Choroid plexus epithelial cell (primary cell): ENCODE results near the gene SEL1L2.

Source experiments
- DNase-seq: peaks from one replicate; pipeline ENCODE4 v3.0.0-alpha.2; 2010; ENCODE audit warnings: low read depth
- H3K4me3 ChIP-seq: 2 replicates; pipeline ENCODE4 v1.5.1; 2011; ENCODE audit warnings: low read depth, mild to moderate bottlenecking, control low read depth, low read length, moderate library complexity
- TF ChIP-seq, protein P1 (sequence below): conservative IDR thresholded peaks from 2 replicates; pipeline ENCODE4 v1.5.1; 2011; ENCODE audit warnings: low read depth, mild to moderate bottlenecking, control low read depth, inconsistent platforms, low read length, moderate library complexity

Gene SEL1L2

DNA sequence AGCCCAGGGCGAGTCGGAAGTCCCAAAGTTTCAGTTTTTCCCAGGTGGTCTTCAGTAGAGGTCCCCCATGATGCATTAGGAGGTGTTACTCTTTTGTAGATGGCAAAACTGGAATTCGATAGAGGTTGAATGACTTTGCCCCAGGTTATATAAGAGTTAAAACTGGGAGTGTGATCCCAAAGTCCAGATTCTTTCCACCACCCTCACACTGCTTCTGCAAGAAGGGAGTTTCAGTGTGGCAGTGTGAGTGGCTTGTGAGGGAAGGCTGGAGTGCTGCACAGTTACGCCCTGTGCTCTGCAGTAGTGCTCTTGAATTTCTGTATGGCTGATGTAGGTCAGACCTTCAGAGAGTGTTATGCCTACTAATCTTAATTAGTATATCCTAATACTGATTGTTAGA lies 175.7 kb downstream of the SEL1L2 start:
- H3K4me3 ChIP-seq: no peak overlapping the region
- TF ChIP-seq, protein P1, sequence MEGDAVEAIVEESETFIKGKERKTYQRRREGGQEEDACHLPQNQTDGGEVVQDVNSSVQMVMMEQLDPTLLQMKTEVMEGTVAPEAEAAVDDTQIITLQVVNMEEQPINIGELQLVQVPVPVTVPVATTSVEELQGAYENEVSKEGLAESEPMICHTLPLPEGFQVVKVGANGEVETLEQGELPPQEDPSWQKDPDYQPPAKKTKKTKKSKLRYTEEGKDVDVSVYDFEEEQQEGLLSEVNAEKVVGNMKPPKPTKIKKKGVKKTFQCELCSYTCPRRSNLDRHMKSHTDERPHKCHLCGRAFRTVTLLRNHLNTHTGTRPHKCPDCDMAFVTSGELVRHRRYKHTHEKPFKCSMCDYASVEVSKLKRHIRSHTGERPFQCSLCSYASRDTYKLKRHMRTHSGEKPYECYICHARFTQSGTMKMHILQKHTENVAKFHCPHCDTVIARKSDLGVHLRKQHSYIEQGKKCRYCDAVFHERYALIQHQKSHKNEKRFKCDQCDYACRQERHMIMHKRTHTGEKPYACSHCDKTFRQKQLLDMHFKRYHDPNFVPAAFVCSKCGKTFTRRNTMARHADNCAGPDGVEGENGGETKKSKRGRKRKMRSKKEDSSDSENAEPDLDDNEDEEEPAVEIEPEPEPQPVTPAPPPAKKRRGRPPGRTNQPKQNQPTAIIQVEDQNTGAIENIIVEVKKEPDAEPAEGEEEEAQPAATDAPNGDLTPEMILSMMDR: no peak
- no peak for DNase-seq

DNA sequence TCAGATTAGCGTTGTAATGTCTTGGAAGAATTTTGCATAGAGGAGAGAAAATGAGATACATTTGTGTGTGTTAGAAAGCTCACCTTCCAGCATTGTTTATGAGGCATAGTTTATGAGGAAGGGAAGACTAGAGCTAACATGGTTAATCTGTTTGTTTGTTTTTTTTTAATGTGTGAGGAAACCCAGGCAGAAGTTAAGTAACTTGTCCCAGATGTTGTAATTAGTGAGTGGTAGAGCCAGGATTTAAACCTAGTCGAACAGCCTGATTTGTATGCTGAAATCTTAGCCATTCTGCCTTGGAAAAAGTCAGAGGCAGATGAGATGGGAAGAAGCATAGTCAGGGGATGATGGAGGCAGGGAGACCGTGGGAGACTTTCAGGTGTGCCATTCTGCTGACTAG lies 176.5 kb downstream of the SEL1L2 start:
- H3K4me3 ChIP-seq: no peak overlapping the region
- DNase-seq: no peak
- TF ChIP-seq, protein P1: no peak

DNA sequence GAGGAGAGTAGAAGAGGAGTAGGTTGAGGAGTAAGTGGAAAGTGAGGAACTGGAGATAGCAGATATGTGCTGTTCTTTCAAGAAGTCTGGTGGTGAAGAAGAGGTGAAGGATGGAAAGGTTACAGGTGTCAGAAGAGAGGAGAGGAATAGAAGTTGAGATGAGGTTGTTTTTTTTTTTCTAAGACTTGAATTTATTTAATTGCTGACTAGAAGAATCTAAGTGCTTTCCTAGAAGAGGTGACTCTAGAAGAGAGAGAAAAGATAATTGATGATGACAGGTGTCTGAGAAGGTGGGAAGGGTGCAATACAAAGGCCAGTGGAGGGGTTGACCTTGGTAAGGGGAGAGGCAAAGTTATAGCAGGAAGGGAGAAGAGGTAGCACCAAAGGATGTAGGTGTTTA lies 180.0 kb downstream of the SEL1L2 start:
- DNase-seq: no peak
- TF ChIP-seq, protein P1: no peak
- H3K4me3 ChIP-seq: no peak overlapping the region

DNA sequence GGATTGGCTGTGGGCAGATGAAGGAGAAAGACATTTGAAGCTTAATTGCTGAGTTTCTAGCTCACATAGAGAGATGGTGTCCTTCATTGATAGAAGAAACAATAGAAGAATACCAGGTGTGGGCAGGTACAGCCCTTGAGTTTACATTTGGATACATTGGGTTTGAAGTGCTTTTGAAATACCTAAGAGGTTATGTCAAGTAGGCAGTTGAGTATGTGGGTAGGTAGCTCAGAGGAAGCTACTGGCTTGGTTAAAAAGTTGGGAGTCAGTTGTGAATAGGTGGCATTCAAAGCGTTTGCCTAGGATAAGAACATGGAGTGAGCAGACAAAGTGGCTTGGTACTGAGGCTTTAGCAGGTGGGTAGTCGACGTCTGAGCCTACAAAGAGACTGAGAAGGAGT lies 180.6 kb downstream of the SEL1L2 start:
- H3K4me3 ChIP-seq: no peak overlapping the region
- no peak for DNase-seq
- TF ChIP-seq, protein P1: no peak

- H3K4me3 ChIP-seq: no peak overlapping the region
- TF ChIP-seq, protein P1: no peak
- no peak for DNase-seq
These were observed 181.0 kb downstream of the SEL1L2 start for GRCh38 chr20:13809373-13809772.

DNA sequence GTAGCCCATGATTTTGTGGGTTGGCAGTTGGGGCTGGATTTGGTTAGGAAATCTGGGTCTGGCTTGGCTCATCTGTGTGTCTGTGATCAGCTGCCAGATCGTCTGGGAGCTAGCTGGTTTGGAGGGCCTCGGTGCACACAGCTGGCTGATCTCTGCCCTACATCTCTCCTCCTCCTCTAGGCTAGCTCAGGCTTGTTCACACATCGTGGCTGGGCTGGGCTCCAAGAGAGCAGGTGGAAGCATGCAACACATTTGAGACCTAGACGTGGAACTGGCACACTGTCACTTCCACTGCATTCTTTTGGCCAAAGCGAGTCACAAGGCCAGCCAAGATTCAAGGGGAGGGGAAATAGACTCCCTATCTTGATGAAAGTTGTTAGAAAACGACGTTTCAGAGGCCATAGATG lies 189.7 kb downstream of the SEL1L2 start:
- no peak overlapping the region for H3K4me3 ChIP-seq
- TF ChIP-seq, protein P1: no peak
- peak; percentile 91 for DNase-seq

- H3K4me3 ChIP-seq: no peak overlapping the region
- DNase-seq: no peak
- TF ChIP-seq, protein P1: no peak
These were observed 190.4 kb downstream of the SEL1L2 start for GRCh38 chr20:13799974-13800373.
